Endothelial cell (in vitro differentiated cells): ENCODE measurements around the gene ZFAND2B. TPM values are rescaled to one million over a fixed set of nuclear protein-coding genes. Genes with fewer than 3 reads are reported as not detected.

ENCODE experiments used
- DNase-seq: peaks from one replicate; pipeline ENCODE4 v3.0.0; 2021; ENCODE audit warnings: low spot score
- H3K27ac Mint-ChIP-seq: one replicate; pipeline ENCODE4 v1.8.0; 2021; ENCODE audit warnings: mixed read lengths, inconsistent platforms; ENCODE audit not compliant: unreplicated experiment
- H3K27me3 Mint-ChIP-seq: one replicate; pipeline ENCODE4 v1.8.0; 2021; ENCODE audit warnings: mild to moderate bottlenecking, moderate library complexity, mixed read lengths, inconsistent platforms; ENCODE audit not compliant: unreplicated experiment
- H3K36me3 Mint-ChIP-seq: one replicate; pipeline ENCODE4 v1.8.0; 2021; ENCODE audit warnings: mild to moderate bottlenecking, low read depth, mixed read lengths, inconsistent platforms; ENCODE audit not compliant: unreplicated experiment
- H3K4me1 Mint-ChIP-seq: one replicate; pipeline ENCODE4 v1.8.0; 2021; ENCODE audit warnings: mild to moderate bottlenecking, mixed read lengths, inconsistent platforms; ENCODE audit not compliant: unreplicated experiment
- H3K4me3 Mint-ChIP-seq: one replicate; pipeline ENCODE4 v1.8.0; 2021; ENCODE audit warnings: mild to moderate bottlenecking, mixed read lengths, inconsistent platforms; ENCODE audit not compliant: unreplicated experiment
- H3K9me3 Mint-ChIP-seq: one replicate; pipeline ENCODE4 v1.8.0; 2021; ENCODE audit warnings: mixed read lengths, inconsistent platforms; ENCODE audit not compliant: unreplicated experiment
- CTCF ChIP-seq: fragments of 200-600 bp; sonication (generic); IDR thresholded peaks from one replicate; pipeline ENCODE4 v1.5.0; 2021; ENCODE audit warnings: antibody characterized with exemption; ENCODE audit not compliant: unreplicated experiment
- total RNA-seq: library from RNA; stranded (reverse); fragmentation: NEBNext Ultra II Directional; extraction: Animal tissue kit (Norgen Biotek cat#: 25700); gene quantifications from one replicate; pipeline ENCODE4 v1.2.1, GENCODE V29; 2021; ENCODE audit not compliant: unreplicated experiment

Gene ZFAND2B
- total RNA-seq, 1 donor from 2014 or later: 39.7 TPM

DNA sequence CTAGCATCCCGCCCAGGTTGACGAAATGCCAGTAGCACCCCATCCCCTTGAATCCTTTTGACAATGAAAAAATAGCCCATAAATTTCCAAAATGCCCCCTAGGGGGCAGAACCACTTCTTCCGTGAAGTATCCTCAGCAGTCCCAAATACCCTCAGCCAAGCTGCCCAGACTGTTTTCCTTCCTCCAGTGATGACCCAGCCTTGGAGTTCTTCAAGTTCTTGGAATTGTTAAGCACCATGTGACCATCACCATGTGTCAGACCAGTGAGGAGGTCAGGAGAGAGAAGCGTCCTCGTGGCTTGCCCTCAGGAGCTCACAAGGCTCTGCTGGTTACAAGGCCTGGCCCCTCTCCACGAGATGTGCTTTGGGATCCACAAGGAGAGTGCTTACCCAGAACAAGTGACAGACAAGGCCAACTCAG, 35.3 kb upstream of the ZFAND2B start:
- Mint-ChIP-seq H3K36me3 (peaks cover 30% of the 10 kb centered on the region), H3K4me3 (peak overlapping the region; percentile 31), H3K27me3 (peaks cover 16% of the 10 kb centered on the region), H3K27ac (peak overlapping the region; percentile 67), H3K4me1 (peaks cover 30% of the 10 kb centered on the region), H3K9me3 (no peaks in the 10 kb centered on the region)
- TF ChIP-seq CTCF: peak; percentile 88
- peak; percentile 63 for DNase-seq

DNA sequence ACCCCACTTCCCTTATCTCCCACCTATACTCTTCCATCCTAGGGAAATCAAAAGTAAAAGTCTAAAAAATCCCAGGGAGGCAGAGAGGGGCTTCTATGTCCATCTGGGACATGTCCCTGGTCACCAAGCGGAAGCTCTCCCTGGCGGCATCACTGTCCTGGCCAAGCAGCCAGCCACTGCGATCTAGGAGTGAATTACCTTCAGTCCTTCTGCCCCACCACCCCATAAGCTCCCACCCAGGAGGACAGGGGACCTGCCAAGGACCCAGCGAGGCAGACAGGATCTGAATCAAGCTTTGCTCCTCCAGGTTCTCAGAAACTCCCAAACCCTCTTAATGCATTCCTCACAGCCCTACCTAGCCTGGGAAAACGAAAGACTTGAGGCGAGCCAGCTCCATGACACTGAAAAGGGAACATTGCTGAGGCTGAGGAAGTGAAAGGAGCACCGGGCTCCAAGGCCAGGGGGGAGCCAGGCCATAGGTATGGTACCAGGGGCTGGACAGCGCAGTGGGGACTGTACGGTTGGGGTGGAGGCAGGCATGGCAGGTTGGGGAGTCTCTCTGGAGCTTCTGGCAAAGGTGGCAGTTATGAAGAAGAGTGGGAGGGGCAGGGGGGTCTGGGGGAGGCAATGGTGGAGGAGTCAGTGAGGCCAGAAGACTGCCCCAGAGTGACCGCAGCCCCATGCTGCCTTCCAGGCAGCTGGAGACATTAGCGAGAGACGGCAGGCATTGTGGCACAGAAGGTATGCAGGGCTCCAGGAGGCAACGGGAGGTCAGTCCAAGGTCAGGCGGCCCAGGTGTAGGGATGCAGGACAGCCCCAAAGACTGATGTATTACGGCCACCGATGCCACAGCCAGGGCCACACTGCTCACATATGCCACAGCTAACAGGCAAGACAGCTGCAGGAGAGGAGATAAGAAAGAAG, 34.1 kb upstream of the ZFAND2B start:
- H3K36me3 Mint-ChIP-seq: peaks cover 35% of the 10 kb centered on the region
- no peak overlapping the region for H3K4me3 Mint-ChIP-seq
- TF ChIP-seq CTCF: no peak
- H3K9me3 Mint-ChIP-seq: no peaks in the 10 kb centered on the region
- DNase-seq: no peak
- H3K4me1 Mint-ChIP-seq: peaks cover 31% of the 10 kb centered on the region
- H3K27ac Mint-ChIP-seq: peak overlapping the region; percentile 36
- H3K27me3 Mint-ChIP-seq: peaks cover 17% of the 10 kb centered on the region

GRCh38 chr2:219173176-219173575, 33.4 kb upstream of the ZFAND2B start:
- H3K9me3 Mint-ChIP-seq: no peaks in the 10 kb centered on the region
- no peak for TF ChIP-seq CTCF
- peaks cover 31% of the 10 kb centered on the region for H3K4me1 Mint-ChIP-seq
- no peak overlapping the region for H3K27ac Mint-ChIP-seq
- H3K27me3 Mint-ChIP-seq: peaks cover 16% of the 10 kb centered on the region
- no peak overlapping the region for H3K4me3 Mint-ChIP-seq
- H3K36me3 Mint-ChIP-seq: peaks cover 32% of the 10 kb centered on the region
- no peak for DNase-seq

- peak overlapping the region; percentile 80 for H3K4me3 Mint-ChIP-seq
- H3K36me3 Mint-ChIP-seq: peaks cover 36% of the 10 kb centered on the region
- peaks cover 20% of the 10 kb centered on the region for H3K27me3 Mint-ChIP-seq
- TF ChIP-seq CTCF: no peak
- no peak for DNase-seq
- peak overlapping the region; percentile 13 for H3K27ac Mint-ChIP-seq
- H3K9me3 Mint-ChIP-seq: no peaks in the 10 kb centered on the region
- H3K4me1 Mint-ChIP-seq: peaks cover 35% of the 10 kb centered on the region
Observed at GRCh38 chr2:219174146-219174545, 32.4 kb upstream of the ZFAND2B start.

DNA sequence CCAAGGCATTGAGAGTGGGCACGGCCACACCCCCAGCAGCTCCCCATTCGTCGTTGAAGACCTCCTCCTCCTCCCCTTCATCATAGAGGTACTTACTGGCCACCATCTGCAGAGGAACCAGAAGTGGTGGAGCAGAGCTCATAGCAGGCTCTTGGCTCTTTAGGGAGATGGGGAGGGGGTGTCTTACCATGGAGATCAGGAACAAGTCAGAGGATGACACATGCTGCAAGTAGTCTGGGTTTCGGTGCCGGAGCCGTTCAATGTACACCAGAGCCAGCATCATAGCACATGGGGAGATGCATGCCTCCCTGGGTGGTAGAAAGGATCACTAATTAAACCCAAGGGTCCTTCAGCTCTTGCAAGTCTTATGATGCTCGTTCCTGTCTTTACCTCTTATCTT, 31.8 kb upstream of the ZFAND2B start:
- Mint-ChIP-seq H3K27me3 (peaks cover 22% of the 10 kb centered on the region), H3K9me3 (no peaks in the 10 kb centered on the region), H3K36me3 (peaks cover 40% of the 10 kb centered on the region), H3K27ac (no peak overlapping the region), H3K4me1 (peaks cover 38% of the 10 kb centered on the region), H3K4me3 (peak overlapping the region; percentile 80)
- no peak for TF ChIP-seq CTCF
- DNase-seq: no peak
